Measurements from ENCODE around the gene PCIF1. TPM values are rescaled to one million over a fixed set of nuclear protein-coding genes. Genes with fewer than 3 reads are reported as not detected.
"Not testable (repeated sequence)": the region's sequence is repeated elsewhere in the genome, so short reads cannot be mapped to it uniquely, and the experiment has no call there.

The PCIF1 gene
- total RNA-seq, 1 donor from 2014 or later: 28.6 TPM

DNA sequence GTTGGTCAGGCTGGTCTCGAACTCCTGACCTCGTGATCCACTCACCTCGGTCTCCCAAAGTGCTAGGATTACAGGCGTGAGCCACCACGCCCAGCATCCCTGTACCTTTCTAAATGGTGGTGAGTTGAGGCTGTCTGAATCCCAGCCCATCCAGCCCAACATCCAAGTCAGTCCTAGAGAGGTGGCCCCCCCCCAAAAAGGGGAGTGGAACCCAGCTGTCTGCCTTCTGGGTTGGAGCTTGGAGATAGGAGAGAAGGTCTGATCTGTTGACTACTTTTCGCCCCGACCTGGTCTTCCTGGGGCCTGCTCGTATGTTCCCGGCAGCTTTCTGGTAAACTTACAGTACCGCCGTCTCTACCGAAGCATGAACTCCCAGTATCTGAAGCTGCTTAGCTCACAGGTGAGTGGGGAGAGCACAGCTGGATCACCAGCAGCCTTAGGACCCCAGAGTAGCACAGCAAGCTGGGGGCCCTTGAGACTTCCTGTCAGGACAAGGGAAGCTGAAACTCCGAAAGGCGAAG, 37.8 kb upstream of the PCIF1 start:
- intact Hi-C loops (cut with micrococcal nuclease): loop anchor here (10.0 kb wide), 1 partner anchor 78 kb away; the partner anchor contains the start of gene ZNF335
- Mint-ChIP-seq H3K36me3 (ENCODE audit: low read depth) (peaks cover 11% of the 10 kb centered on the region), H3K27ac (no peak overlapping the region), H3K9me3 (no peaks in the 10 kb centered on the region), H3K4me1 (ENCODE audit: low read depth) (peaks cover 17% of the 10 kb centered on the region), H3K4me3 (ENCODE audit: low read depth) (no peak overlapping the region), H3K27me3 (ENCODE audit: low read depth) (no peaks in the 10 kb centered on the region)
- no peak for DNase-seq (ENCODE audit: low spot score)

DNA sequence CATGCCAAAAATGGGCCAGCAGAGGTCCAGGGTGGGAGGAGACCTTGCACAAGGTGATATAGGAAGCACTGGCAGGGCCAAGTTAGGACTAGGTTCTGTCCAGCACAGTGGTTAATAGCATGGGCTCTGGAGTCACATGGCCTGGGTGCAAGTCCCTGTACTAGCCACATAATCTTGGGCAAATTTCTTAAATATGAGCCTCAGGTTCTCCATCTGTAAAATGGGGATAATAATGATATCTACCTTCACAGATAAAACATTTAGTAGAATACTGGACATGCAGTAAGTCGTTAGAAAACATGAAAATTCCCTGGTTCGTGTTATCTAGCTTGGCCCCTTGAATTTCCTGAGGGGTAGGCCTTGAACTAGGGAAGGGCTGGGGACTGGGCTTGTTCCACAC, 37.2 kb upstream of the PCIF1 start:
- intact Hi-C loops (cut with micrococcal nuclease): loop anchor here (10.0 kb wide), 1 partner anchor 78 kb away; the partner anchor contains the start of gene ZNF335
- Mint-ChIP-seq H3K4me1 (ENCODE audit: low read depth) (peaks cover 13% of the 10 kb centered on the region), H3K4me3 (ENCODE audit: low read depth) (no peak overlapping the region), H3K27me3 (ENCODE audit: low read depth) (no peaks in the 10 kb centered on the region), H3K36me3 (ENCODE audit: low read depth) (peaks cover 11% of the 10 kb centered on the region), H3K9me3 (no peaks in the 10 kb centered on the region), H3K27ac (no peak overlapping the region)
- no peak for DNase-seq (ENCODE audit: low spot score)

DNA sequence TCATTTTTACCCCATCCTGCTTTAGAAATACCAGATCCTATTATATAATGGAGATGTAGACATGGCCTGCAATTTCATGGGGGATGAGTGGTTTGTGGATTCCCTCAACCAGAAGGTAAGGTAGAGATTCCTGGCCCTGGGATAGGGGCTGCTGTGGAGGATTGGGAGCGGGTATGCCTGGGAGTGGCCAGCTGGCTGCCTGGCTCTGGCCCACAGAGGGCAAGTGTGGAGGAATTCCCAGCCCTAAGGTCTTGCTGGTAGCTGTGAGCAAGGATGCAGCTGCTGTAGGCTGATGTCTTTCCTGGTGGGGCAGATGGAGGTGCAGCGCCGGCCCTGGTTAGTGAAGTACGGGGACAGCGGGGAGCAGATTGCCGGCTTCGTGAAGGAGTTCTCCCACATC, 36.8 kb upstream of the PCIF1 start:
- no peak for DNase-seq (ENCODE audit: low spot score)
- intact Hi-C loops (cut with micrococcal nuclease): loop anchor here (10.0 kb wide), 1 partner anchor 77 kb away; the partner anchor contains the start of gene ZNF335
- H3K4me1 Mint-ChIP-seq (ENCODE audit: low read depth): peaks cover 9% of the 10 kb centered on the region
- no peak overlapping the region for H3K27ac Mint-ChIP-seq
- no peaks in the 10 kb centered on the region for H3K9me3 Mint-ChIP-seq
- no peak overlapping the region for H3K4me3 Mint-ChIP-seq (ENCODE audit: low read depth)
- peaks cover 11% of the 10 kb centered on the region for H3K36me3 Mint-ChIP-seq (ENCODE audit: low read depth)
- H3K27me3 Mint-ChIP-seq (ENCODE audit: low read depth): no peaks in the 10 kb centered on the region

DNA sequence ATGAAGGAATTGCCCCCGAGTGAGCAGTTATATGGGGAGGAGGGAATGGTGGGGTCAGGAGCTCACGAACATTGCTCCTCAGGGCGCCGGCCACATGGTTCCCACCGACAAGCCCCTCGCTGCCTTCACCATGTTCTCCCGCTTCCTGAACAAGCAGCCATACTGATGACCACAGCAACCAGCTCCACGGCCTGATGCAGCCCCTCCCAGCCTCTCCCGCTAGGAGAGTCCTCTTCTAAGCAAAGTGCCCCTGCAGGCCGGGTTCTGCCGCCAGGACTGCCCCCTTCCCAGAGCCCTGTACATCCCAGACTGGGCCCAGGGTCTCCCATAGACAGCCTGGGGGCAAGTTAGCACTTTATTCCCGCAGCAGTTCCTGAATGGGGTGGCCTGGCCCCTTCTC, 36.2 kb upstream of the PCIF1 start:
- Mint-ChIP-seq H3K4me1 (ENCODE audit: low read depth) (peaks cover 4% of the 10 kb centered on the region), H3K27ac (no peak overlapping the region), H3K9me3 (no peaks in the 10 kb centered on the region), H3K36me3 (ENCODE audit: low read depth) (peaks cover 11% of the 10 kb centered on the region), H3K27me3 (ENCODE audit: low read depth) (no peaks in the 10 kb centered on the region), H3K4me3 (ENCODE audit: low read depth) (no peak overlapping the region)
- no peak for DNase-seq (ENCODE audit: low spot score)
- intact Hi-C loops (cut with micrococcal nuclease): loop anchor here (10.0 kb wide), 1 partner anchor 77 kb away; the partner anchor contains the start of gene ZNF335

- no peak overlapping the region for H3K27ac Mint-ChIP-seq
- no peaks in the 10 kb centered on the region for H3K4me1 Mint-ChIP-seq (ENCODE audit: low read depth)
- no peak overlapping the region for H3K4me3 Mint-ChIP-seq (ENCODE audit: low read depth)
- intact Hi-C loops (cut with micrococcal nuclease): loop anchor here (10.0 kb wide), 1 partner anchor 76 kb away; the partner anchor contains the start of gene ZNF335
- DNase-seq (ENCODE audit: low spot score): no peak
- H3K9me3 Mint-ChIP-seq: no peaks in the 10 kb centered on the region
- peaks cover 6% of the 10 kb centered on the region for H3K36me3 Mint-ChIP-seq (ENCODE audit: low read depth)
- no peaks in the 10 kb centered on the region for H3K27me3 Mint-ChIP-seq (ENCODE audit: low read depth)
Observed at GRCh38 chr20:45899046-45899835, 35.2 kb upstream of the PCIF1 start.

DNA sequence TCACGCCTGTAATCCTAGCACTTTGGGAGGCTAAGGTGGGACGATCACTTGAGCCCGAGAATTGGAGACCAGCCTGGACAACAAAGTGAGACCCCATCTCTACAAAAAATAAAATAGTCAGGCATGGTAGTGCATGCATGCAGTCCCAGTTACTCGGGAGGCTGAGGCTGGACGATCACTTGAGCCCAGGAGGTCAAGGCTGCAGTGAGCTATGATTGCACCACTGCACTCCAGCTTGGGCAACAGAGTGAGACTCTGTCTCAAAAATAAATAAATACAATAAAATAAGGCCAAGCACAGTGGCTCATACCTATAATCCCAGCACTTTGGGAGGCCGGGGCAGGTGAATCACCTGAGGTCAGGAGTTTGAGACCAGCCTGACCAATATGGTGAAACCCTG, 33.2 kb upstream of the PCIF1 start:
- H3K4me1 Mint-ChIP-seq (ENCODE audit: low read depth); H3K27ac Mint-ChIP-seq; H3K36me3 Mint-ChIP-seq (ENCODE audit: low read depth); H3K27me3 Mint-ChIP-seq (ENCODE audit: low read depth); H3K4me3 Mint-ChIP-seq (ENCODE audit: low read depth); intact Hi-C loops (cut with micrococcal nuclease); DNase-seq (ENCODE audit: low spot score); H3K9me3 Mint-ChIP-seq: not testable (repeated sequence)

DNA sequence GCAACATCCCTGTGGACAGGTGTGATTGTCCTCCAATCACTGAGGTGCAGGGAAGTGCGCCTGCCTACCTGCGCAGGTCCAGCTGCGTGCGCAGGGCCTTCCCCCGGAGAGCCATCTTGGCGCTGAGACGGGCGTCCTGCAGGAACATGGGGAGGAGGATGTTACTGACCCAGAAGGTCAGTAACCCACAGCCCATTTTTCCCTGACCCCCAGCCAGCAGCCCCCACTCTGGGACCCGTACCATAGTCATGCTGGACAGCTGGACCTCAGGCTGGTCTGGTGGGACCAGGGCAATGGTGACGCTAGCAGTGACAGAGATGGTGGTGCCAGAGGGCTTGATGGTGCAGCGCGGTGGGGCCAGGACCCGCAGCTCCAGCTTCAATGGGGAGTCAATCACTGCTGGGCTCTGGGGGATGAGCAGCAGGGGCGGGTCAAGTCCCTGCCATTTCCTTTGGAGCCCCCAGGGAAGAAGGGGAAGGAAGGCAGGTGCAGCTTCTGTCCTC, 32.2 kb upstream of the PCIF1 start:
- intact Hi-C loops (cut with micrococcal nuclease): no loop called here
- no peak overlapping the region for H3K4me3 Mint-ChIP-seq (ENCODE audit: low read depth)
- H3K4me1 Mint-ChIP-seq (ENCODE audit: low read depth): no peaks in the 10 kb centered on the region
- H3K27me3 Mint-ChIP-seq (ENCODE audit: low read depth): no peaks in the 10 kb centered on the region
- no peak overlapping the region for H3K27ac Mint-ChIP-seq
- no peaks in the 10 kb centered on the region for H3K9me3 Mint-ChIP-seq
- DNase-seq (ENCODE audit: low spot score): no peak
- H3K36me3 Mint-ChIP-seq (ENCODE audit: low read depth): no peaks in the 10 kb centered on the region

GRCh38 chr20:45904583-45905504, 29.6 kb upstream of the PCIF1 start:
- H3K27me3 Mint-ChIP-seq (ENCODE audit: low read depth): no peaks in the 10 kb centered on the region
- no peak for DNase-seq (ENCODE audit: low spot score)
- no peaks in the 10 kb centered on the region for H3K9me3 Mint-ChIP-seq
- H3K4me3 Mint-ChIP-seq (ENCODE audit: low read depth): no peak overlapping the region
- no peaks in the 10 kb centered on the region for H3K36me3 Mint-ChIP-seq (ENCODE audit: low read depth)
- no peak overlapping the region for H3K27ac Mint-ChIP-seq
- H3K4me1 Mint-ChIP-seq (ENCODE audit: low read depth): no peaks in the 10 kb centered on the region
- intact Hi-C loops (cut with micrococcal nuclease): no loop called here

GRCh38 chr20:45905505-45906079, 28.9 kb upstream of the PCIF1 start:
- no peak overlapping the region for H3K4me3 Mint-ChIP-seq (ENCODE audit: low read depth)
- H3K9me3 Mint-ChIP-seq: no peaks in the 10 kb centered on the region
- H3K27ac Mint-ChIP-seq: no peak overlapping the region
- no peaks in the 10 kb centered on the region for H3K27me3 Mint-ChIP-seq (ENCODE audit: low read depth)
- intact Hi-C loops (cut with micrococcal nuclease): no loop called here
- DNase-seq (ENCODE audit: low spot score): no peak
- peaks cover 2% of the 10 kb centered on the region for H3K4me1 Mint-ChIP-seq (ENCODE audit: low read depth)
- no peaks in the 10 kb centered on the region for H3K36me3 Mint-ChIP-seq (ENCODE audit: low read depth)

DNA sequence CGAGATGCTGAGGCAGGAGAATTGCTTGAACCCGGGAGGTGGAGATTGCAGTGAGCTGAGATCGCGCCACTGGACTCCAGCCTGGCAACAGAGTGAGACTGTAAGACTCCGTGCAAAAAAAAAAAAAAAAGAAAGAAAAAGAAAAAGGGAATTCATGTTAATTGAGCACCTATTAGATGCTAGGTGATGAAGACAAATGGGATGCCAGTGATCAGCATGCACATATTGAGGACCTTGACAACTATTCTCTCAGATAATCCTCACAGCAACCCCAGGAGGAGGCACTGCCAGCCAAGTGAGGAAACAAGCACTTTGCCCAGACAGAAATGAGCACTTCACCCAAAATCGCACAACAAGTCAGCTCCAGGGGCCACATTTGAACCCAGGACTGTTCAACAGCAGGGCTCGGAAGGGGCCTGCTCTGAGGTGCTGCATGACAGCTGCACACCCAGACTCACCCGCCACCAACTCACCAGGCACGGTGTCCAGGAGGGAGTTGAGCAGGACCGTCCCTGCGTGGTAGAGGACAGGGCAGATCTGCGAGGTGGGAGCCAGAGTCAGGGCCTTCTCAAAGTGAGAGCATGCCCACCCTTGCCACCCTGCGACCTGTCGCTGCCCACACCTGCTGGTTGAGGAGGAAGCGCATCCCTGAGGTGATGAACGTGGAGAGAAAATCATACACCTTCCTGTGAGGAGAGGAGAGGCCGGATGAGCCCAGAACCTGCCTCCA, 27.1 kb upstream of the PCIF1 start:
- H3K27me3 Mint-ChIP-seq (ENCODE audit: low read depth): no peaks in the 10 kb centered on the region
- no peaks in the 10 kb centered on the region for H3K9me3 Mint-ChIP-seq
- H3K4me3 Mint-ChIP-seq (ENCODE audit: low read depth): no peak overlapping the region
- H3K4me1 Mint-ChIP-seq (ENCODE audit: low read depth): peaks cover 6% of the 10 kb centered on the region
- DNase-seq (ENCODE audit: low spot score): no peak
- intact Hi-C loops (cut with micrococcal nuclease): no loop called here
- no peaks in the 10 kb centered on the region for H3K36me3 Mint-ChIP-seq (ENCODE audit: low read depth)
- H3K27ac Mint-ChIP-seq: no peak overlapping the region

DNA sequence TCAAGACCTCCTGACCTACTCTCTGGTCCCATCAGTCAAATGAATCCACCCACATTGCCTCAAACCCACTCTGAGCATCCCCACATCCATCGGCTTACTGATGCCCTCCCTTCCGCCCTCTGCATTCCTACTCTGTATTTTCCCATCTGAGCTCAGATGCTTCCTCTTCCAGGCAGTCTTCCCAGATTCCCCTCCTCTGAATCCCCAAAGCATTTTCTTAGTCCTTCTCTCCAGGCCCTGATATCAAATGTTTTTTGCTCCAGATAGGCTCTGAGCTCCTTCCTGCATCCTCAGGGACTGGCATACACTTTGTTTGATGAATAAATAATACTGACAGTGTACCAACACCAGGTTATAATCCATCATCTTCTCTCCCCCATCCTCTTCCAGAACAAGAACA, 26.4 kb upstream of the PCIF1 start:
- Mint-ChIP-seq H3K36me3 (ENCODE audit: low read depth) (no peaks in the 10 kb centered on the region), H3K4me1 (ENCODE audit: low read depth) (peaks cover 7% of the 10 kb centered on the region), H3K27ac (no peak overlapping the region), H3K27me3 (ENCODE audit: low read depth) (no peaks in the 10 kb centered on the region), H3K4me3 (ENCODE audit: low read depth) (no peak overlapping the region), H3K9me3 (no peaks in the 10 kb centered on the region)
- no peak for DNase-seq (ENCODE audit: low spot score)
- intact Hi-C loops (cut with micrococcal nuclease): no loop called here

- no peak for DNase-seq (ENCODE audit: low spot score)
- intact Hi-C loops (cut with micrococcal nuclease): no loop called here
- H3K27ac Mint-ChIP-seq: no peak overlapping the region
- no peaks in the 10 kb centered on the region for H3K36me3 Mint-ChIP-seq (ENCODE audit: low read depth)
- H3K9me3 Mint-ChIP-seq: no peaks in the 10 kb centered on the region
- H3K4me3 Mint-ChIP-seq (ENCODE audit: low read depth): no peak overlapping the region
- peaks cover 7% of the 10 kb centered on the region for H3K4me1 Mint-ChIP-seq (ENCODE audit: low read depth)
- peaks cover 4% of the 10 kb centered on the region for H3K27me3 Mint-ChIP-seq (ENCODE audit: low read depth)
Observed at GRCh38 chr20:45909336-45909808, 25.1 kb upstream of the PCIF1 start.
